Keratinocyte (primary cell): ENCODE data around the gene DAPK1. TPM values are rescaled to one million over a fixed set of nuclear protein-coding genes. Genes with fewer than 3 reads are reported as not detected.

ENCODE experiments used
- DNase-seq: peaks from one replicate; pipeline ENCODE4 v3.0.0-alpha.2; 2011; ENCODE audit warnings: low read depth, missing footprints, low spot score
- FAIRE-seq: peaks from 2 replicates; lab custom pipeline; 2011; peaks lifted over from hg19 to GRCh38; lab: Jason Lieb, UNC
- H2AFZ ChIP-seq: 2 replicates; pipeline ENCODE4 v1.6.0; 2012; ENCODE audit warnings: low read length, control low read depth, inconsistent platforms; ENCODE audit not compliant: control insufficient read depth
- H3K27ac ChIP-seq: 2 replicates; pipeline ENCODE4 v1.5.1; 2011; ENCODE audit warnings: low read length; ENCODE audit not compliant: control insufficient read depth, insufficient read depth
- H3K27me3 ChIP-seq: 3 replicates; pipeline ENCODE4 v1.6.0; 2011; ENCODE audit warnings: low read length; ENCODE audit not compliant: control insufficient read depth, insufficient read depth; ENCODE audit errors: extremely low read depth
- H3K36me3 ChIP-seq, 2 experiments: 2 replicates in 1 of 2; 3 replicates in 1 of 2; pipeline ENCODE4 v1.5.1; 2011; ENCODE audit warnings: low read length in 2 of 2, mild to moderate bottlenecking in 1 of 2; ENCODE audit not compliant: control insufficient read depth in 2 of 2, insufficient read depth in 2 of 2; ENCODE audit errors: extremely low read depth in 1 of 2
- H3K4me1 ChIP-seq: 3 replicates; pipeline ENCODE4 v1.5.1; 2011; ENCODE audit warnings: low read length; ENCODE audit not compliant: control insufficient read depth, insufficient read depth; ENCODE audit errors: extremely low read depth
- H3K4me2 ChIP-seq: 3 replicates; pipeline ENCODE4 v1.6.0; 2011; ENCODE audit warnings: low read depth, low read length; ENCODE audit not compliant: control insufficient read depth, insufficient read depth; ENCODE audit errors: extremely low read depth
- H3K4me3 ChIP-seq, 3 experiments: fragments of 200-600 bp in 1 of 3; sonication (generic) in 1 of 3; 2 replicates in 2 of 3; 3 replicates in 1 of 3; pipeline ENCODE4 v1.5.1; 2011 to 2016; ENCODE audit warnings: low read length in 3 of 3, mild to moderate bottlenecking in 3 of 3, control low read depth in 2 of 3, inconsistent platforms in 1 of 3, low read depth in 1 of 3, mixed read lengths in 1 of 3, mixed run types in 1 of 3, moderate library complexity in 1 of 3; ENCODE audit not compliant: control insufficient read depth in 2 of 3, insufficient read depth in 2 of 3; ENCODE audit errors: extremely low read depth in 1 of 3
- H3K79me2 ChIP-seq: 2 replicates; pipeline ENCODE4 v1.6.0; 2012; ENCODE audit warnings: low read length; ENCODE audit not compliant: control insufficient read depth, insufficient read depth
- H3K9ac ChIP-seq: 3 replicates; pipeline ENCODE4 v1.6.0; 2011; ENCODE audit warnings: low read length; ENCODE audit not compliant: control insufficient read depth, insufficient read depth; ENCODE audit errors: extremely low read depth
- H3K9me1 ChIP-seq: 3 replicates; pipeline ENCODE4 v1.6.0; 2011; ENCODE audit warnings: low read length; ENCODE audit not compliant: control insufficient read depth, insufficient read depth; ENCODE audit errors: extremely low read depth
- H3K9me3 ChIP-seq: 2 replicates; pipeline ENCODE4 v1.5.1; 2012; ENCODE audit warnings: low read depth, low read length; ENCODE audit not compliant: control insufficient read depth
- H4K20me1 ChIP-seq: 3 replicates; pipeline ENCODE4 v1.6.0; 2011; ENCODE audit warnings: low read length; ENCODE audit not compliant: control insufficient read depth, insufficient read depth; ENCODE audit errors: extremely low read depth
- EZH2 ChIP-seq: IDR thresholded peaks from one replicate; pipeline ENCODE4 v1.6.1; 2012; ENCODE audit warnings: inconsistent platforms, mild to moderate bottlenecking, low read length, moderate library complexity
- dilution Hi-C: fragments of 300-500 bp; cut with MboI; formaldehyde crosslinking; loops from one replicate; pipeline ENCODE4 v1.7.0; 2020; ENCODE audit warnings: low sequenced_read_pairs; ENCODE audit not compliant: extremely low pct_ligation_motif_present
- polyA plus RNA-seq, 5 experiments: library from polyadenylated mRNA; depleted of rRNA in 3 of 5; stranded (reverse) in 3 of 5; stranded (forward) in 1 of 5; unstranded in 1 of 5; fragments of >200 nt; gene quantifications; 1 replicate in 1 of 5; 2 replicates in 3 of 5; 3 replicates in 1 of 5; pipeline versions ENCODE4 v1.2.1 to v1.2.3, GENCODE V29; 2011 to 2012; ENCODE audit warnings: missing spikeins in 2 of 5, low read depth in 1 of 5, low replicate concordance in 1 of 5
- TF ChIP-seq, protein P1 (sequence below), 3 experiments: IDR thresholded peaks in 1 of 3; conservative IDR thresholded peaks in 1 of 3; optimal IDR thresholded peaks in 1 of 3; 2 replicates in 2 of 3; 3 replicates in 1 of 3; pipeline versions ENCODE3 to v1.5.1; 2011; ENCODE audit warnings: low read length in 3 of 3, mild to moderate bottlenecking in 3 of 3, moderate library complexity in 2 of 3, control low read depth in 1 of 3, inconsistent platforms in 1 of 3; ENCODE audit not compliant: insufficient read depth in 2 of 3; ENCODE audit errors: extremely low read depth in 1 of 3

The DAPK1 gene
- polyA plus RNA-seq, 1 donor (not counting 4 experiments of a cell fraction or from before 2014, with no cell fraction given) = 2.8 TPM

DNA sequence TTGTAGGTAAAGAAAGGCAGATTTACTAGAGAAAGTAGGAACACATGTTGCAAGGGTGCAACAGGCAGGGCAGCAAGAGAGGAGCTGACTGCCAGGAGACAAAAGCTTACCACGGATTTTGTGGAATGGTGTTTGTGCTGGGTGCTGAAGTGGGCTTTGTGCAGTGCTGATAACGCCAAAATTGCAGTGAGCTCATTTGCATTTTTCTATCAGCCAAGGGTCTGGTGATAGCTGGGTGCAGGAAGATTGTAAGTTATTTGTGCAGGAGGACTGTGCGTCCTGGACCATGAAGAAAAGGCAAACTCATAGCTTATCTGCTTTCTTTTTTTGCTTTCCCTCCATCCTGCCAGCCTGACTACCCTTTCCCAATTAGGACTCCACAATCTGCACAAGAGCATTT is 241.9 kb downstream of the DAPK1 start:
- no peak overlapping the region for H3K9ac ChIP-seq
- dilution Hi-C loops = no loop called here
- no peaks in the 10 kb centered on the region for H4K20me1 ChIP-seq
- no peak overlapping the region for H2AFZ ChIP-seq
- H3K36me3 ChIP-seq = no peaks in the 10 kb centered on the region
- no peak for FAIRE-seq
- no peak overlapping the region for H3K27ac ChIP-seq
- DNase-seq = no peak
- TF ChIP-seq, protein P1, sequence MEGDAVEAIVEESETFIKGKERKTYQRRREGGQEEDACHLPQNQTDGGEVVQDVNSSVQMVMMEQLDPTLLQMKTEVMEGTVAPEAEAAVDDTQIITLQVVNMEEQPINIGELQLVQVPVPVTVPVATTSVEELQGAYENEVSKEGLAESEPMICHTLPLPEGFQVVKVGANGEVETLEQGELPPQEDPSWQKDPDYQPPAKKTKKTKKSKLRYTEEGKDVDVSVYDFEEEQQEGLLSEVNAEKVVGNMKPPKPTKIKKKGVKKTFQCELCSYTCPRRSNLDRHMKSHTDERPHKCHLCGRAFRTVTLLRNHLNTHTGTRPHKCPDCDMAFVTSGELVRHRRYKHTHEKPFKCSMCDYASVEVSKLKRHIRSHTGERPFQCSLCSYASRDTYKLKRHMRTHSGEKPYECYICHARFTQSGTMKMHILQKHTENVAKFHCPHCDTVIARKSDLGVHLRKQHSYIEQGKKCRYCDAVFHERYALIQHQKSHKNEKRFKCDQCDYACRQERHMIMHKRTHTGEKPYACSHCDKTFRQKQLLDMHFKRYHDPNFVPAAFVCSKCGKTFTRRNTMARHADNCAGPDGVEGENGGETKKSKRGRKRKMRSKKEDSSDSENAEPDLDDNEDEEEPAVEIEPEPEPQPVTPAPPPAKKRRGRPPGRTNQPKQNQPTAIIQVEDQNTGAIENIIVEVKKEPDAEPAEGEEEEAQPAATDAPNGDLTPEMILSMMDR (optimal IDR thresholded peaks at IDR 0.05 in 1 of 3, IDR thresholded peaks at IDR 0.05 in 1 of 3, conservative IDR thresholded peaks at IDR 0.05 in 1 of 3; ENCODE audit: extremely low read depth in 1 of 3, insufficient read depth in 2 of 3, low read length in 3 of 3) = no peak
- no peak for TF ChIP-seq EZH2
- H3K27me3 ChIP-seq = no peaks in the 10 kb centered on the region
- H3K9me3 ChIP-seq = no peaks in the 10 kb centered on the region
- H3K9me1 ChIP-seq = no peaks in the 10 kb centered on the region
- H3K4me3 ChIP-seq = no peak overlapping the region
- peaks cover 3% of the 10 kb centered on the region for H3K4me1 ChIP-seq
- no peaks in the 10 kb centered on the region for H3K79me2 ChIP-seq
- H3K4me2 ChIP-seq = no peak overlapping the region

DNA sequence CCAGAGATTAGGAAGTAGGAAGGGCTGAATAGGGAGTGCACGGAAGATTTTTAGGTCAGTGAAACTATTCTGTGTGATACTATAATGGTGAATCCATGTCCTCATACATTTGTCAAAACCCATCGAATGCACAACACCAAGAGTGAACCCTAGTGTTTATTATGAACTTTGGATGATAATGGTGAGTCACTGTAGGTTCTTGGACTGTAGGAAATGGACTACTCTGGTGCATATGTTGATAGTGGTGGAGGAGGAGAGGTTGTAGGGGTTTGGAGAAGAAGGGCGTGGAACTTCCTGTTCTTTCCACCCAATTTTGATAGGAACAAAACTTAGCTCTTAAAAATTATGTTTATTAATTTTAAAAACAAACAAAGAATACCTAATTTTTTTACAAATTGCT is 242.5 kb downstream of the DAPK1 start:
- no peak overlapping the region for H3K27ac ChIP-seq
- H4K20me1 ChIP-seq = no peaks in the 10 kb centered on the region
- dilution Hi-C loops = no loop called here
- no peak overlapping the region for H3K9ac ChIP-seq
- H3K79me2 ChIP-seq = no peaks in the 10 kb centered on the region
- DNase-seq = no peak
- TF ChIP-seq, protein P1 (optimal IDR thresholded peaks at IDR 0.05 in 1 of 3, IDR thresholded peaks at IDR 0.05 in 1 of 3, conservative IDR thresholded peaks at IDR 0.05 in 1 of 3; ENCODE audit: extremely low read depth in 1 of 3, insufficient read depth in 2 of 3, low read length in 3 of 3) = no peak
- TF ChIP-seq EZH2 = no peak
- no peak for FAIRE-seq
- no peak overlapping the region for H2AFZ ChIP-seq
- H3K4me1 ChIP-seq = peaks cover 3% of the 10 kb centered on the region
- no peaks in the 10 kb centered on the region for H3K36me3 ChIP-seq
- no peaks in the 10 kb centered on the region for H3K27me3 ChIP-seq
- no peak overlapping the region for H3K4me2 ChIP-seq
- H3K9me1 ChIP-seq = no peaks in the 10 kb centered on the region
- no peak overlapping the region for H3K4me3 ChIP-seq
- H3K9me3 ChIP-seq = no peaks in the 10 kb centered on the region
